NB4 (cell line): ENCODE results near the gene XPO4.
A peak's percentile ranks its signal among the peaks of the same experiment; 100 is the strongest.
"Not testable (repeated sequence)": the region's sequence is repeated elsewhere in the genome, so short reads cannot be mapped to it uniquely, and the experiment has no call there.

ENCODE experiments used
- DNase-seq: peaks from one replicate; pipeline ENCODE4 v3.0.0; 2010; ENCODE audit warnings: low read depth
- H3K4me3 ChIP-seq: one replicate; pipeline ENCODE4 v1.5.1; 2011; ENCODE audit warnings: mild to moderate bottlenecking, low read depth, low read length, moderate library complexity
- CTCF ChIP-seq: IDR thresholded peaks from one replicate; pipeline ENCODE4 v1.5.1; 2012; ENCODE audit warnings: low read depth, low read length
- MYC ChIP-seq: IDR thresholded peaks from 2 replicates; pipeline ENCODE4 v1.6.1; 2011; ENCODE audit warnings: low read depth, low read length
- POLR2A ChIP-seq: IDR thresholded peaks from 2 replicates; pipeline ENCODE4 v1.6.1; 2011; ENCODE audit warnings: mild to moderate bottlenecking; ENCODE audit not compliant: insufficient read length; ENCODE audit errors: extremely low read depth
- TF ChIP-seq, protein P1 (sequence below): IDR thresholded peaks from 2 replicates; pipeline ENCODE4 v1.6.1; 2011; ENCODE audit warnings: low read depth, low read length

Gene XPO4

GRCh38 chr13:20921572-20921971 lies 19.0 kb upstream of the XPO4 start:
- no peak for DNase-seq
- H3K4me3 ChIP-seq = no peak overlapping the region
- TF ChIP-seq, protein P1, sequence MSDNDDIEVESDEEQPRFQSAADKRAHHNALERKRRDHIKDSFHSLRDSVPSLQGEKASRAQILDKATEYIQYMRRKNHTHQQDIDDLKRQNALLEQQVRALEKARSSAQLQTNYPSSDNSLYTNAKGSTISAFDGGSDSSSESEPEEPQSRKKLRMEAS = no peak
- TF ChIP-seq POLR2A (no peak), MYC (no peak), CTCF (no peak)

GRCh38 chr13:20915676-20916075 lies 13.1 kb upstream of the XPO4 start:
- not testable (repeated sequence) for H3K4me3 ChIP-seq, DNase-seq

- H3K4me3 ChIP-seq = no peak overlapping the region
- no peak for DNase-seq
- no peak for TF ChIP-seq POLR2A
- TF ChIP-seq, protein P1 = no peak
- TF ChIP-seq MYC = no peak
- no peak for TF ChIP-seq CTCF
These were observed 8.5 kb upstream of the XPO4 start for GRCh38 chr13:20911037-20911436.

DNA sequence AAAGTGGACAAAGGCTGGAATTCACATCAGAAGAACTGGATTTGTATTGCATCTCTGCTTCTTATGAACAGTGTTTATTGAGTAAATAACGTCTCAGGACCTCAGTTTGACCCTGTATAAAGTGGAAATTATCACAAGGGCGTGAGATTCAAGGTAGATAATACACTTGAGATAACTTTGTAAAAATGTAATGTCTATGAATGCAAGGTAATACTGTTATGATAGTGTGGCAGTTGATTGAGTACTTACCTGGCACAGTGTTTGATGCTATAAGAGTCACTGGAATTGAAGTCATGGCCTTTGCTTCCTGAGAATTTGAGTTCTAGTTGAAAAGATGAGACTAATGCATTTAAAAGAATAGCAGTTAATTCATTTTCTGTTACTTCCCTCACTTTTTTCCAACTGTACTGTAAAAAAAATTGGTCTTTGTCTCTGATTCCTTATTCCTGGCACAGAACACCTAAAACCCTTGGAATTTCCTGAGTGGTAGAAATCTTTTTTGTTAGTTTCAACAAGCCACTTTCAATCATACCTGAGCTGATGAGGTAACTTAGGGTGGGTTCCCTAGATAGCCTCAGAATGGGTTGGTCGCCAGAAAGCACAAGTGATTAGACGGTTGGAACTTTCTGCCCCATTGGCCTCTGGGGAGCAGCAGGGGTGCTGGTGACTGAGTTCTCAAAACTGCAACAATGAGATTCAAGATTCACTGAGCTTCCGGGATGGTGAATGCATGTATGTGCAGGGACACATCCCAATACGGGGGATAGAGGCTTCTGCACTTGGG lies 6.4 kb upstream of the XPO4 start:
- no peak overlapping the region for H3K4me3 ChIP-seq

GRCh38 chr13:20904908-20905307 lies 2.4 kb upstream of the XPO4 start:
- no peak for DNase-seq
- TF ChIP-seq MYC (no peak), CTCF (no peak), POLR2A (no peak)
- TF ChIP-seq, protein P1 = no peak
- no peak overlapping the region for H3K4me3 ChIP-seq

More for the DNA sequence above, 6.4 kb upstream of the XPO4 start:
- DNase-seq = no peak
- no peak for TF ChIP-seq CTCF
- TF ChIP-seq MYC = no peak
- no peak for TF ChIP-seq POLR2A
- TF ChIP-seq, protein P1 = no peak

GRCh38 chr13:20903164-20903475 lies 574 bp upstream of the XPO4 start:
- TF ChIP-seq MYC = no peak
- TF ChIP-seq, protein P1 = no peak
- TF ChIP-seq POLR2A = no peak
- TF ChIP-seq CTCF = no peak
- no peak for DNase-seq
- peak overlapping the region; percentile 78 for H3K4me3 ChIP-seq
